GM23338 (cell line): ENCODE measurements around the gene CYB5B. TPM values are rescaled to one million over a fixed set of nuclear protein-coding genes. Genes with fewer than 3 reads are reported as not detected.

Experiments
- ATAC-seq: fragments of 200-7000 bp; cut with Tn5 transposase; 3 replicates; pipeline ENCODE4 v1.9.1; 2020
- DNase-seq: peaks from one replicate; pipeline ENCODE4 v3.0.0-alpha.2; 2015; ENCODE audit warnings: low spot score
- H2AFZ ChIP-seq: fragments of 200-600 bp; sonication (generic); 2 replicates; pipeline ENCODE4 v1.8.0; 2016; ENCODE audit warnings: antibody characterized with exemption, mild to moderate bottlenecking, moderate library complexity
- H3F3A ChIP-seq: fragments of 200-600 bp; sonication (generic); replicated peaks from 2 replicates; pipeline ENCODE4 v1.8.0; 2017; ENCODE audit warnings: antibody characterized with exemption, mixed run types, low read depth
- H3K27ac ChIP-seq: fragments of 200-600 bp; sonication (generic); 2 replicates; pipeline ENCODE4 v1.6.1; 2016; ENCODE audit warnings: low read depth
- H3K27me3 ChIP-seq: fragments of 200-600 bp; sonication (generic); 2 replicates; pipeline ENCODE4 v1.8.0; 2016; ENCODE audit warnings: mild to moderate bottlenecking, mixed run types, moderate library complexity; ENCODE audit not compliant: insufficient read depth
- H3K36me3 ChIP-seq: fragments of 200-600 bp; sonication (generic); 2 replicates; pipeline ENCODE4 v1.8.0; 2016; ENCODE audit warnings: mild to moderate bottlenecking; ENCODE audit not compliant: insufficient read depth
- H3K4me1 ChIP-seq: fragments of 200-600 bp; sonication (generic); 2 replicates; pipeline ENCODE4 v1.8.0; 2016; ENCODE audit warnings: mild to moderate bottlenecking, moderate library complexity; ENCODE audit not compliant: insufficient read depth
- H3K4me2 ChIP-seq: fragments of 200-600 bp; sonication (generic); 2 replicates; pipeline ENCODE4 v1.7.1; 2017; ENCODE audit warnings: mixed run types
- H3K4me3 ChIP-seq: fragments of 200-600 bp; sonication (generic); 2 replicates; pipeline ENCODE4 v1.6.1; 2016; ENCODE audit warnings: mixed run types
- H3K79me2 ChIP-seq: fragments of 200-600 bp; sonication (generic); replicated peaks from 2 replicates; pipeline ENCODE4 v1.8.0; 2017; ENCODE audit warnings: mild to moderate bottlenecking; ENCODE audit not compliant: insufficient read depth
- H3K9me2 ChIP-seq: fragments of 200-600 bp; sonication (generic); 2 replicates; pipeline ENCODE4 v1.8.0; 2017; ENCODE audit not compliant: insufficient read depth
- H4K20me1 ChIP-seq: fragments of 200-600 bp; sonication (generic); replicated peaks from 2 replicates; pipeline ENCODE4 v1.8.0; 2017; ENCODE audit warnings: mild to moderate bottlenecking; ENCODE audit not compliant: insufficient read depth
- H3K27ac Mint-ChIP-seq: 2 replicates; pipeline ENCODE4 v1.8.0; 2020; ENCODE audit warnings: inconsistent platforms, mild to moderate bottlenecking, moderate library complexity, mixed read lengths
- H3K27me3 Mint-ChIP-seq: 3 replicates; pipeline ENCODE4 v1.8.0; 2022; ENCODE audit warnings: low read depth, mild to moderate bottlenecking, moderate library complexity, mixed read lengths, inconsistent platforms; ENCODE audit not compliant: insufficient read depth, poor library complexity
- H3K36me3 Mint-ChIP-seq: 3 replicates; pipeline ENCODE4 v1.8.0; 2021; ENCODE audit warnings: low read depth, mild to moderate bottlenecking, inconsistent platforms, moderate library complexity, mixed read lengths
- H3K4me1 Mint-ChIP-seq: 3 replicates; pipeline ENCODE4 v1.8.0; 2020; ENCODE audit warnings: mild to moderate bottlenecking, inconsistent platforms, mixed read lengths
- H3K4me3 Mint-ChIP-seq: 3 replicates; pipeline ENCODE4 v1.8.0; 2021; ENCODE audit warnings: moderate library complexity, mild to moderate bottlenecking, inconsistent platforms, mixed read lengths
- H3K9me3 Mint-ChIP-seq: 3 replicates; pipeline ENCODE4 v1.8.0; 2020; ENCODE audit warnings: moderate library complexity, mild to moderate bottlenecking, inconsistent platforms, mixed read lengths
- EZH2 ChIP-seq: fragments of 200-600 bp; sonication (generic); IDR thresholded peaks from one replicate; pipeline ENCODE4 v1.8.0; 2017; ENCODE audit warnings: antibody characterized with exemption, mild to moderate bottlenecking, low read depth; ENCODE audit not compliant: unreplicated experiment
- EZH2phosphoT487 ChIP-seq: fragments of 200-600 bp; sonication (generic); IDR thresholded peaks from one replicate; pipeline ENCODE4 v1.8.1; 2018; ENCODE audit warnings: antibody characterized with exemption; ENCODE audit not compliant: unreplicated experiment
- JUNB ChIP-seq: IDR thresholded peaks from one replicate; pipeline ENCODE4 v1.6.1; 2016; ENCODE audit warnings: antibody characterized with exemption; ENCODE audit not compliant: unreplicated experiment
- NANOG ChIP-seq: IDR thresholded peaks from 2 replicates; pipeline ENCODE4 v1.6.1; 2016; ENCODE audit warnings: antibody characterized with exemption, borderline replicate concordance
- POLR2AphosphoS5 ChIP-seq: IDR thresholded peaks from 2 replicates; pipeline ENCODE4 v1.6.1; 2016; ENCODE audit warnings: antibody characterized with exemption, low read depth
- ZNF114 ChIP-seq: fragments of 250-450 bp; sonication (Bioruptor Pico); IDR thresholded peaks from 2 replicates; pipeline ENCODE4 v1.5.0; 2020; ENCODE audit warnings: mild to moderate bottlenecking, moderate library complexity
- ZNF331 ChIP-seq: fragments of 250-450 bp; sonication (Bioruptor Pico); IDR thresholded peaks from 2 replicates; pipeline ENCODE4 v1.5.0; 2020; ENCODE audit warnings: low read depth, mild to moderate bottlenecking, moderate library complexity
- polyA plus RNA-seq: library from polyadenylated mRNA; unstranded; fragments of >200 nt; fragmentation: Nextera tagmentation; extraction: Ambion mirVana; gene quantifications from 2 replicates; pipeline ENCODE4 v1.2.1, GENCODE V29; 2016
- total RNA-seq: library from RNA; depleted of rRNA; stranded (reverse); fragments of >200 nt; shearing (Covaris generic); gene quantifications from 2 replicates; pipeline ENCODE4 v1.2.3, GENCODE V29; 2014
- TF ChIP-seq, protein P1 (sequence below): IDR thresholded peaks from one replicate; pipeline ENCODE4 v1.6.1; 2018; ENCODE audit warnings: antibody characterized with exemption; ENCODE audit not compliant: unreplicated experiment
- TF ChIP-seq, protein P2 (sequence below), 2 experiments: fragments of 200-600 bp in 1 of 2; sonication (generic) in 1 of 2; conservative IDR thresholded peaks; 2 replicates each; pipeline versions ENCODE4 v1.5.1 to v1.6.1; 2016 to 2017; ENCODE audit warnings: antibody characterized with exemption in 2 of 2, low read depth in 2 of 2, mild to moderate bottlenecking in 2 of 2, moderate library complexity in 1 of 2
- TF ChIP-seq, protein P3 (sequence below): IDR thresholded peaks from 2 replicates; pipeline ENCODE4 v1.6.1; 2016; ENCODE audit warnings: antibody characterized with exemption

Gene CYB5B
- total and polyA plus RNA-seq, 2 experiments from 2014 or later = 72.0 to 110 TPM

DNA sequence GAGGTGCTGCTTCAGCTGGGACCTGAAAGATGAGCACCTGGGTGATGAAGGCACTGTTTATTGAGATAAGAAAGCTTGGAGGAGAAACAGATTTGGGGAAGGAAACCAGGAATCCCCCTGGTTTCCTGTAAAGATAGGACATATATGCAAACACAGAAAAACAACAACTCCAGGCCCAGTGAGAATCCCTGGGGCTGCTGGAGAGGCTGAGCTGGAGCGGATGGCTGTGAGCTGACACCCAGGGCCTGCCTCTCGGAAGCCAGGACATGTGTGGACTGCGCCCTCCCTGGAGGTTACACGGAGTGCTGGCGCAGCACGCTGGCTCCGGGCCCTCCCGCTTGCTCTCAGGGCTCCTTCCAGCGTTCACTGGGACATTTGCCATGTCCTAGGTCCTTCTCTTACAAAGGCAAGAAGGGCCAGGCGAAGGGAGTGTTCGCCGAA, 57.5 kb downstream of the CYB5B start (continued):
- TF ChIP-seq, protein P1, sequence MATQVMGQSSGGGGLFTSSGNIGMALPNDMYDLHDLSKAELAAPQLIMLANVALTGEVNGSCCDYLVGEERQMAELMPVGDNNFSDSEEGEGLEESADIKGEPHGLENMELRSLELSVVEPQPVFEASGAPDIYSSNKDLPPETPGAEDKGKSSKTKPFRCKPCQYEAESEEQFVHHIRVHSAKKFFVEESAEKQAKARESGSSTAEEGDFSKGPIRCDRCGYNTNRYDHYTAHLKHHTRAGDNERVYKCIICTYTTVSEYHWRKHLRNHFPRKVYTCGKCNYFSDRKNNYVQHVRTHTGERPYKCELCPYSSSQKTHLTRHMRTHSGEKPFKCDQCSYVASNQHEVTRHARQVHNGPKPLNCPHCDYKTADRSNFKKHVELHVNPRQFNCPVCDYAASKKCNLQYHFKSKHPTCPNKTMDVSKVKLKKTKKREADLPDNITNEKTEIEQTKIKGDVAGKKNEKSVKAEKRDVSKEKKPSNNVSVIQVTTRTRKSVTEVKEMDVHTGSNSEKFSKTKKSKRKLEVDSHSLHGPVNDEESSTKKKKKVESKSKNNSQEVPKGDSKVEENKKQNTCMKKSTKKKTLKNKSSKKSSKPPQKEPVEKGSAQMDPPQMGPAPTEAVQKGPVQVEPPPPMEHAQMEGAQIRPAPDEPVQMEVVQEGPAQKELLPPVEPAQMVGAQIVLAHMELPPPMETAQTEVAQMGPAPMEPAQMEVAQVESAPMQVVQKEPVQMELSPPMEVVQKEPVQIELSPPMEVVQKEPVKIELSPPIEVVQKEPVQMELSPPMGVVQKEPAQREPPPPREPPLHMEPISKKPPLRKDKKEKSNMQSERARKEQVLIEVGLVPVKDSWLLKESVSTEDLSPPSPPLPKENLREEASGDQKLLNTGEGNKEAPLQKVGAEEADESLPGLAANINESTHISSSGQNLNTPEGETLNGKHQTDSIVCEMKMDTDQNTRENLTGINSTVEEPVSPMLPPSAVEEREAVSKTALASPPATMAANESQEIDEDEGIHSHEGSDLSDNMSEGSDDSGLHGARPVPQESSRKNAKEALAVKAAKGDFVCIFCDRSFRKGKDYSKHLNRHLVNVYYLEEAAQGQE = no peak
- TF ChIP-seq ZNF331 (CRISPR knock-in tag) (no peak), ZNF114 (CRISPR knock-in tag) (no peak), EZH2 (no peak), NANOG (no peak), EZH2phosphoT487 (no peak)
- TF ChIP-seq, protein P2, sequence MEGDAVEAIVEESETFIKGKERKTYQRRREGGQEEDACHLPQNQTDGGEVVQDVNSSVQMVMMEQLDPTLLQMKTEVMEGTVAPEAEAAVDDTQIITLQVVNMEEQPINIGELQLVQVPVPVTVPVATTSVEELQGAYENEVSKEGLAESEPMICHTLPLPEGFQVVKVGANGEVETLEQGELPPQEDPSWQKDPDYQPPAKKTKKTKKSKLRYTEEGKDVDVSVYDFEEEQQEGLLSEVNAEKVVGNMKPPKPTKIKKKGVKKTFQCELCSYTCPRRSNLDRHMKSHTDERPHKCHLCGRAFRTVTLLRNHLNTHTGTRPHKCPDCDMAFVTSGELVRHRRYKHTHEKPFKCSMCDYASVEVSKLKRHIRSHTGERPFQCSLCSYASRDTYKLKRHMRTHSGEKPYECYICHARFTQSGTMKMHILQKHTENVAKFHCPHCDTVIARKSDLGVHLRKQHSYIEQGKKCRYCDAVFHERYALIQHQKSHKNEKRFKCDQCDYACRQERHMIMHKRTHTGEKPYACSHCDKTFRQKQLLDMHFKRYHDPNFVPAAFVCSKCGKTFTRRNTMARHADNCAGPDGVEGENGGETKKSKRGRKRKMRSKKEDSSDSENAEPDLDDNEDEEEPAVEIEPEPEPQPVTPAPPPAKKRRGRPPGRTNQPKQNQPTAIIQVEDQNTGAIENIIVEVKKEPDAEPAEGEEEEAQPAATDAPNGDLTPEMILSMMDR (conservative IDR thresholded peaks at IDR 0.05; ENCODE audit: low read depth in 2 of 2) = no peak

DNA sequence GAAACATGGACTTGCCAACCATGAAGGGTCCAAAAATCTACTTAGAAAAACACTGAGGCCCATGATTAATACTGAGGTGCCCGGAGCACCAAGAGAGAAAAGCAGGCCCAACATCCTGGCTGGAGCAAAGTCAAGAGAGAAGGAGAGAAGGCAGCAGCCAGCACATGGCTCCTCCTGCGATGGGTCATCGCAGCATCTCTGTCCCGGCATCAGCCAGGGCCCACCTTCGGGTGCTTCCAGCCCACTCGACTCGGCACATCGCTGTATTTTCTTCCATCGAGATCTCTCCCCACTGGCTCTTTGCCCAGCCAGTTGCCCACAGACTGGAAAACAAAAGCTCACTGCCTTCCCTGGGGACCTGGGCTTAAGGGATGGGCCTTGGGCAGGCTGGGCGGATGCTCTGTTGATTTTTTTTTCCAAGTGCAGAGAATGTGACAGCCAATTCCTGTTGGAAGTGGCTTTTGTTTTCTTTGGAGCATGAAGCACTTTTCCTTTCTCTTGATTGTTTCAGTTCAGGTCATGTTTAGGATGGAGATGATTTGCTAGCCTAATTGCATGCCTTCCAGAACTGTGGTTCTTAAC, 58.1 kb downstream of the CYB5B start:
- Histone ChIP-seq H3K4me3 (no peak overlapping the region), H3K36me3 (no peaks in the 10 kb centered on the region), H3K9me2 (no peaks in the 10 kb centered on the region), H3K27me3 (no peaks in the 10 kb centered on the region), H3F3A (no peaks in the 10 kb centered on the region), H4K20me1 (no peaks in the 10 kb centered on the region), H3K4me2 (no peak overlapping the region), H3K4me1 (no peaks in the 10 kb centered on the region), H3K79me2 (no peaks in the 10 kb centered on the region), H2AFZ (peak overlapping the region; percentile 88), H3K27ac (no peak overlapping the region)
- Mint-ChIP-seq H3K36me3 (no peaks in the 10 kb centered on the region), H3K4me1 (no peaks in the 10 kb centered on the region), H3K27ac (no peak overlapping the region), H3K27me3 (peaks cover 2% of the 10 kb centered on the region), H3K9me3 (no peaks in the 10 kb centered on the region), H3K4me3 (no peak overlapping the region)
- no peak for DNase-seq
- no peak; the same call in 2 of the 3 replicates for ATAC-seq
- TF ChIP-seq EZH2 (no peak), ZNF331 (CRISPR knock-in tag) (no peak), JUNB (no peak), POLR2AphosphoS5 (no peak), NANOG (no peak)
- TF ChIP-seq, protein P2 (conservative IDR thresholded peaks at IDR 0.05; ENCODE audit: low read depth in 2 of 2) = no peak
- TF ChIP-seq, protein P1 = no peak
- TF ChIP-seq, protein P3, sequence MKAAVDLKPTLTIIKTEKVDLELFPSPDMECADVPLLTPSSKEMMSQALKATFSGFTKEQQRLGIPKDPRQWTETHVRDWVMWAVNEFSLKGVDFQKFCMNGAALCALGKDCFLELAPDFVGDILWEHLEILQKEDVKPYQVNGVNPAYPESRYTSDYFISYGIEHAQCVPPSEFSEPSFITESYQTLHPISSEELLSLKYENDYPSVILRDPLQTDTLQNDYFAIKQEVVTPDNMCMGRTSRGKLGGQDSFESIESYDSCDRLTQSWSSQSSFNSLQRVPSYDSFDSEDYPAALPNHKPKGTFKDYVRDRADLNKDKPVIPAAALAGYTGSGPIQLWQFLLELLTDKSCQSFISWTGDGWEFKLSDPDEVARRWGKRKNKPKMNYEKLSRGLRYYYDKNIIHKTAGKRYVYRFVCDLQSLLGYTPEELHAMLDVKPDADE = no peak
